CD14-positive monocyte (primary cell): ENCODE results near the gene P2RX3. TPM values are rescaled to one million over a fixed set of nuclear protein-coding genes. Genes with fewer than 3 reads are reported as not detected.
A peak's percentile ranks its signal among the peaks of the same experiment; 100 is the strongest.

Source experiments
- DNase-seq, 3 donors: peaks; one replicate each; pipeline ENCODE4 v3.0.0-alpha.2; 2011 to 2022
- H2AFZ ChIP-seq: 2 replicates; pipeline ENCODE4 v1.6.0; 2012; ENCODE audit warnings: mild to moderate bottlenecking, low read depth, low read length, inconsistent platforms; ENCODE audit not compliant: insufficient read depth, poor library complexity, severe bottlenecking
- H3K27ac ChIP-seq, 2 donors: 1 replicate in 1 of 2; 2 replicates in 1 of 2; pipeline ENCODE4 v1.5.1; 2012 to 2013; ENCODE audit warnings: low read length in 2 of 2, control low read depth in 1 of 2, inconsistent platforms in 1 of 2, low read depth in 1 of 2, mild to moderate bottlenecking in 1 of 2
- H3K27me3 ChIP-seq, 2 donors: one replicate each; pipeline versions ENCODE4 v1.6.0 to v1.6.1; 2011 to 2013; ENCODE audit warnings: low read length in 2 of 2; ENCODE audit not compliant: control insufficient read depth in 2 of 2, insufficient read depth in 2 of 2
- H3K36me3 ChIP-seq, 2 donors: replicated peaks in 1 of 2; 1 replicate in 1 of 2; 2 replicates in 1 of 2; pipeline versions ENCODE4 v1.5.1 to v1.6.1; 2012 to 2013; ENCODE audit warnings: low read length in 2 of 2, control low read depth in 1 of 2, inconsistent platforms in 1 of 2, mild to moderate bottlenecking in 1 of 2; ENCODE audit not compliant: insufficient read depth in 2 of 2, control insufficient read depth in 1 of 2
- H3K4me1 ChIP-seq, 2 donors: 1 replicate in 1 of 2; 2 replicates in 1 of 2; pipeline versions ENCODE4 v1.5.1 to v1.6.1; 2012 to 2013; ENCODE audit warnings: low read length in 2 of 2, control low read depth in 1 of 2, inconsistent platforms in 1 of 2, mild to moderate bottlenecking in 1 of 2, moderate library complexity in 1 of 2; ENCODE audit not compliant: insufficient read depth in 2 of 2, control insufficient read depth in 1 of 2
- H3K4me2 ChIP-seq: replicated peaks from 2 replicates; pipeline ENCODE3; 2012; ENCODE audit warnings: low read length, moderate library complexity, mild to moderate bottlenecking; ENCODE audit not compliant: poor library complexity, severe bottlenecking; ENCODE audit errors: extremely low read depth
- H3K4me3 ChIP-seq, 3 experiments: fragments of 200-600 bp in 1 of 3; sonication (generic) in 1 of 3; replicated peaks in 1 of 3; 1 replicate in 2 of 3; 2 replicates in 1 of 3; pipeline ENCODE4 v1.5.1; 2011 to 2013; ENCODE audit warnings: low read length in 3 of 3, mild to moderate bottlenecking in 3 of 3, control low read depth in 2 of 3, low read depth in 2 of 3, inconsistent platforms in 1 of 3, moderate library complexity in 1 of 3
- H3K79me2 ChIP-seq: 2 replicates; pipeline ENCODE4 v1.6.0; 2012; ENCODE audit warnings: mild to moderate bottlenecking, control low read depth, inconsistent platforms, low read length, moderate library complexity; ENCODE audit not compliant: insufficient read depth
- H3K9ac ChIP-seq: 2 replicates; pipeline ENCODE4 v1.6.0; 2017; ENCODE audit warnings: low read length, mild to moderate bottlenecking; ENCODE audit not compliant: insufficient read depth, poor library complexity, severe bottlenecking
- H3K9me3 ChIP-seq, 2 donors: replicated peaks in 1 of 2; 1 replicate in 1 of 2; 2 replicates in 1 of 2; pipeline versions ENCODE4 v1.5.1 to v1.6.1; 2012 to 2013; ENCODE audit warnings: low read length in 2 of 2, control low read depth in 1 of 2; ENCODE audit not compliant: control insufficient read depth in 1 of 2, insufficient read depth in 1 of 2
- H4K20me1 ChIP-seq: 2 replicates; pipeline ENCODE4 v1.6.0; 2012; ENCODE audit warnings: mild to moderate bottlenecking, low read length, control low read depth, moderate library complexity; ENCODE audit not compliant: insufficient read depth
- H3K27ac Mint-ChIP-seq, 7 donors: one replicate each; pipeline ENCODE4 v1.8.0; 2020; ENCODE audit warnings: mild to moderate bottlenecking in 7 of 7, mixed read lengths in 7 of 7, moderate library complexity in 6 of 7, inconsistent platforms in 2 of 7
- H3K27me3 Mint-ChIP-seq, 3 donors: one replicate each; pipeline ENCODE4 v1.8.0; 2021 to 2022; ENCODE audit warnings: low read depth in 3 of 3, mild to moderate bottlenecking in 3 of 3, mixed read lengths in 3 of 3, moderate library complexity in 3 of 3, inconsistent platforms in 1 of 3
- H3K36me3 Mint-ChIP-seq, 2 donors: one replicate each; pipeline ENCODE4 v1.8.0; 2020; ENCODE audit warnings: mixed read lengths in 2 of 2, inconsistent platforms in 1 of 2, mild to moderate bottlenecking in 1 of 2
- H3K4me1 Mint-ChIP-seq: one replicate; pipeline ENCODE4 v1.8.0; 2020; ENCODE audit warnings: mild to moderate bottlenecking, mixed read lengths
- H3K4me3 Mint-ChIP-seq, 2 donors: one replicate each; pipeline ENCODE4 v1.8.0; 2020; ENCODE audit warnings: mild to moderate bottlenecking in 2 of 2, mixed read lengths in 2 of 2, moderate library complexity in 1 of 2
- H3K9me3 Mint-ChIP-seq, 7 donors: one replicate each; pipeline ENCODE4 v1.8.0; 2020 to 2022; ENCODE audit warnings: mixed read lengths in 7 of 7, mild to moderate bottlenecking in 6 of 7, moderate library complexity in 6 of 7, inconsistent platforms in 2 of 7
- WGBS: methylation state at CpG from one replicate; pipeline ENCODE4 v1.1.5; 2013; ENCODE audit warnings: missing lambda C conversion rate; ENCODE audit not compliant: insufficient coverage; 5-methylcytosine and 5-hydroxymethylcytosine counted together
- intact Hi-C, 2 donors: fragments of 100-400 bp; cut with micrococcal nuclease; formaldehyde crosslinking; loops; one replicate each; pipeline versions ENCODE4 v1.15.0 to v1.15.1; 2023
- polyA plus RNA-seq, 3 donors: library from polyadenylated mRNA; depleted of rRNA in 1 of 3; unstranded in 2 of 3; stranded (reverse) in 1 of 3; fragments of 300-500 nt in 2 of 3; fragments of >200 nt in 1 of 3; fragmentation: Illumina TruSeq in 2 of 3; gene quantifications; 1 replicate in 2 of 3; 2 replicates in 1 of 3; pipeline ENCODE4 v1.2.3, GENCODE V29; 2012 to 2021
- TF ChIP-seq, protein P1 (sequence below): fragments of 200-600 bp; IDR thresholded peaks from one replicate; pipeline ENCODE4 v1.8.0; 2022; ENCODE audit warnings: antibody characterized with exemption, mild to moderate bottlenecking

The P2RX3 gene
- polyA plus RNA-seq, 3 donors, result not detected

DNA sequence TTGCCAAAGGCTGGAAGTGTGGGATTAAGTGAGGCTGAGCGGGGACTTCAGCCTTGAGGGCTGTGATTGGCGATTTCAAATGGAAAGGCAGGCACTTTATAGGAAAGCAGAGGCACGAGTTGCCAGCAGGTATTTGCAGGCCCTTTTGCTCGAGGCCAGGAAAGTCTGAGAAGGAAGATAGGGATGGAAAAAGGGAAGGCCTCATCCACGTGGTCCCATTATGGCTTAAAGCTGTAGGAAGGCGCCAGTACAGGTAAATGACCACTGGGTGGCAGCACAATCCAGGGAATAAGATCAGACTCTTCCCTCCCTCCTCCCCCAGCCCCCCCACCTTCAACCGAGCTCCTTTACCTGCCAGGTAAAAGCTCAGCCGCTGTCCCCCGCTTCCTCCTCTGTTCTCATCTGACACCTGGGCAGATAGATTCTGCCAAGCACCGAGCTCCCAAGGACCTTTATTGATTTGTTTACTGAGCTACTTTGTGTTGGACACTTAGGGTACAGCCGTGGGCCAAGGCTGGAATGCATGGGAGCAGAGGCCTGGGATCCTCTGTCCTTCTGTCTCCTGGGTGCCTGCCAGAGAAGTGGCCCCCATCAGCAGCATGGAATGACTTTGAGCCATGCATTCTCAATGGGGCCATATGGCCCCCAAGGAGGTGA, 7.5 kb downstream of the P2RX3 start:
- 27% methylated on average over 7 of the region's 11 CpGs for WGBS
- Mint-ChIP-seq H3K4me3 (no peak overlapping the region), H3K4me1 (peaks cover 8% of the 10 kb centered on the region), H3K27ac (peak overlapping the region in 1 of 7 donors; percentile 55), H3K27me3 (peaks cover 0 to 9% (median 4%) of the 10 kb centered on the region in 3 donors), H3K36me3 (no peaks in the 10 kb centered on the region), H3K9me3 (peaks cover 0 to 2% (median 0%) of the 10 kb centered on the region in 7 donors)
- TF ChIP-seq, protein P1, sequence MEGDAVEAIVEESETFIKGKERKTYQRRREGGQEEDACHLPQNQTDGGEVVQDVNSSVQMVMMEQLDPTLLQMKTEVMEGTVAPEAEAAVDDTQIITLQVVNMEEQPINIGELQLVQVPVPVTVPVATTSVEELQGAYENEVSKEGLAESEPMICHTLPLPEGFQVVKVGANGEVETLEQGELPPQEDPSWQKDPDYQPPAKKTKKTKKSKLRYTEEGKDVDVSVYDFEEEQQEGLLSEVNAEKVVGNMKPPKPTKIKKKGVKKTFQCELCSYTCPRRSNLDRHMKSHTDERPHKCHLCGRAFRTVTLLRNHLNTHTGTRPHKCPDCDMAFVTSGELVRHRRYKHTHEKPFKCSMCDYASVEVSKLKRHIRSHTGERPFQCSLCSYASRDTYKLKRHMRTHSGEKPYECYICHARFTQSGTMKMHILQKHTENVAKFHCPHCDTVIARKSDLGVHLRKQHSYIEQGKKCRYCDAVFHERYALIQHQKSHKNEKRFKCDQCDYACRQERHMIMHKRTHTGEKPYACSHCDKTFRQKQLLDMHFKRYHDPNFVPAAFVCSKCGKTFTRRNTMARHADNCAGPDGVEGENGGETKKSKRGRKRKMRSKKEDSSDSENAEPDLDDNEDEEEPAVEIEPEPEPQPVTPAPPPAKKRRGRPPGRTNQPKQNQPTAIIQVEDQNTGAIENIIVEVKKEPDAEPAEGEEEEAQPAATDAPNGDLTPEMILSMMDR, result peak; percentile 88
- Histone ChIP-seq H3K79me2 (no peaks in the 10 kb centered on the region), H3K9me3 (no peaks in the 10 kb centered on the region), H3K27me3 (no peaks in the 10 kb centered on the region), H3K4me2 (no peak overlapping the region), H3K9ac (no peak overlapping the region), H3K4me1 (no peaks in the 10 kb centered on the region), H4K20me1 (no peaks in the 10 kb centered on the region), H3K4me3 (no peak overlapping the region), H3K36me3 (no peaks in the 10 kb centered on the region), H2AFZ (no peak overlapping the region), H3K27ac (no peak overlapping the region)
- intact Hi-C loops, result loop anchor here (5.0 kb wide), 3 partner anchors 137 to 297 kb away; no protein-coding TSS in a partner anchor
- peak; percentile 49 to 77 (median 73) for DNase-seq

DNA sequence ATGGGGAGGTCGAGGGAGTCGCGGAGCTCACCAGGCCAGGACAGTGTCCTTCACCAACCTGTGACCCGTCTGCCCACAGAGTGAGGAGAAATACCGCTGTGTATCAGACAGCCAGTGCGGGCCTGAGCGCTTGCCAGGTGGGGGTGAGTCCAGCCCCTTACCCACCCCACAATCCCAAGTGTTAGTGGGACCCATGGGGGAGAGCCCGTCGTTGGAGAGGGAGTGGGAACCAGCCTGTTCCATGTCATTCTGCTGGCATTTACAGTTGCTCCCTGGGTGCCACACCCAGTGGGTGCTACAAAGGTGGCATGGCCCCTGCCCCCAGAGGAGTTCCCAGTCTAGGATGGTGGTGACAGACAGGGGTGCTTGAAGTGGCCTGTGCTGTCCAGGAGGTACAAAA, 9.2 kb downstream of the P2RX3 start:
- Mint-ChIP-seq H3K36me3 (no peaks in the 10 kb centered on the region), H3K27ac (no peak overlapping the region), H3K9me3 (peaks cover 0 to 9% (median 4%) of the 10 kb centered on the region in 7 donors), H3K4me1 (peaks cover 8% of the 10 kb centered on the region), H3K27me3 (peaks cover 0 to 5% (median 3%) of the 10 kb centered on the region in 3 donors), H3K4me3 (no peak overlapping the region)
- intact Hi-C loops, result loop anchor here (5.0 kb wide), 3 partner anchors 135 to 295 kb away; no protein-coding TSS in a partner anchor
- Histone ChIP-seq H3K79me2 (no peaks in the 10 kb centered on the region), H3K4me2 (no peak overlapping the region), H2AFZ (no peak overlapping the region), H3K9me3 (no peaks in the 10 kb centered on the region), H4K20me1 (no peaks in the 10 kb centered on the region), H3K9ac (no peak overlapping the region), H3K27me3 (no peaks in the 10 kb centered on the region), H3K36me3 (no peaks in the 10 kb centered on the region), H3K27ac (no peak overlapping the region), H3K4me1 (no peaks in the 10 kb centered on the region), H3K4me3 (no peak overlapping the region)
- DNase-seq, result no peak
- 92% methylated on average over 4 of the region's 9 CpGs for WGBS
- TF ChIP-seq, protein P1, result no peak
